HG03066 (cell line): ENCODE results near the gene IL13.

Experiments
- ATAC-seq: cut with Tn5 transposase; IDR thresholded peaks from one replicate; pipeline ENCODE4 v1.9.1; 2021; ENCODE audit warnings: low read depth; ENCODE audit not compliant: unreplicated experiment

The IL13 gene

DNA sequence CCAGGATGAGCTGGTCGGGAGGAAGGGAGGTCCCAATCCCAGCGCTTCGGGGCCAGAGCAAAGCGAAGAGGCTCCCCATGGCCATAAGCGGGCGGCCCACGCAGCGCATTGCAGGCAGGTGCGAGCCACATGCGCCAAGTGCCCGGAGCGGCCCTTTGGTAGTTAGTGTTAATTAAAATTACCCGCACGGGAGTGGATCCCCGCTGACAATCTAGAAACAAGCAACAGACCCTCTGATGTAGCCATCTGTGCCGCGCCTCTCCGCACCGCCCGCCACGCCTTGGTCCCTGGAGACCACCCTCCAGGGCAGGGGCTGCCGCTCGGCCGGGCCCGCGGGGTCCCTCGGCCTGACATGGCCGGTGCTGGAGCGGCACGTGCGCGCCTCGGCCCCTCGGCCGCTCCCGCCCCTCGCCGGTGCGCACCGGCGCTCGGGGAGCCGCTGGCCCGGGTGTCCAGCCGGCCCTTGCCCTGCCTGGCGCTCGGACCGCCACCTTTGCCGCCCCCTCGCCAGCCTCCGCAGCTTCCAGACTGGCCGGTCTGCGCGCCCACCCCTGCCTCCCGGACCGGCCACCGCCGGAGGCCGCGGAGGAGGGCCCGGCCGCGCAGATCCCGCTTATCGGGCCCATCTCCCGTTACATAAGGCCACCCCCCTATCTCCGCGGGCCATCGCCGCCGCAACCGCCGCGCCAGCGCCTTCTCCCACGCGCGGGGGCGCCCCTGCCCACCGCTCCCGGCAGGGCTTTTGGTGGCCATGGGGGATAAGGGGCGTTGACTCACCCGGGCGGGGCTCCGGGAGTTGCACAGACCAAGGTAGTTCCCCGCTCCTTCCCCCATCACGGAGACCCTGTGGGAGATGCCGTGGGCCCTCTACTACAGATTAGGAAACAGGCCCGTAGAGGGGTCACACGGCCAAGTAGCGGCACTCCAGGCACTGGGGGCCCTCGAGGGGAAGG, 1.9 kb upstream of the IL13 start:
- no peak for ATAC-seq

DNA sequence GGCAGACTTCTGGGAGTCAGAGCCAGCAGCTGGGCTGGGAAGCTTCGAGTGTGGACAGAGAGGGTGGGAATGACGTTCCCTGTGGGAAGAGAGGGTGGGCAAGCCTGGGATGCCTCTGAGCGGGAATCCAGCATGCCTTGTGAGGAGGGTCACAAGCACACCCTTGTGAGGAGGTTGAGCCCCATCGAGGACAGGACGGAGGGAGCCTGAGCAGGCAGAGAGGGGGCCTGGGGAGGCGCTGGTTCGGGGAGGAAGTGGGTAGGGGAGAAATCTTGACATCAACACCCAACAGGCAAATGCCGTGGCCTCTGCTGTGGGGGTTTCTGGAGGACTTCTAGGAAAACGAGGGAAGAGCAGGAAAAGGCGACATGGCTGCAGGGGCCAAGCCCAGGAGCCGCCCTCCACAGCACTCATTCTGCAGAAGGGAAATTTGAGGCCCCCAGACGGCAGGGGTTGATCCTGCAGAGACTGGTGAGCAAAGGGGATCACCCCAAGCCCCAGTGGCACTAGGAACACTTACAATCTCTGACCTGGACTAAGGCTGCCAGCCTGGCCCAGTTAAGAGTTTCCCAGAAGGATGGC, 1.1 kb upstream of the IL13 start:
- no peak for ATAC-seq

DNA sequence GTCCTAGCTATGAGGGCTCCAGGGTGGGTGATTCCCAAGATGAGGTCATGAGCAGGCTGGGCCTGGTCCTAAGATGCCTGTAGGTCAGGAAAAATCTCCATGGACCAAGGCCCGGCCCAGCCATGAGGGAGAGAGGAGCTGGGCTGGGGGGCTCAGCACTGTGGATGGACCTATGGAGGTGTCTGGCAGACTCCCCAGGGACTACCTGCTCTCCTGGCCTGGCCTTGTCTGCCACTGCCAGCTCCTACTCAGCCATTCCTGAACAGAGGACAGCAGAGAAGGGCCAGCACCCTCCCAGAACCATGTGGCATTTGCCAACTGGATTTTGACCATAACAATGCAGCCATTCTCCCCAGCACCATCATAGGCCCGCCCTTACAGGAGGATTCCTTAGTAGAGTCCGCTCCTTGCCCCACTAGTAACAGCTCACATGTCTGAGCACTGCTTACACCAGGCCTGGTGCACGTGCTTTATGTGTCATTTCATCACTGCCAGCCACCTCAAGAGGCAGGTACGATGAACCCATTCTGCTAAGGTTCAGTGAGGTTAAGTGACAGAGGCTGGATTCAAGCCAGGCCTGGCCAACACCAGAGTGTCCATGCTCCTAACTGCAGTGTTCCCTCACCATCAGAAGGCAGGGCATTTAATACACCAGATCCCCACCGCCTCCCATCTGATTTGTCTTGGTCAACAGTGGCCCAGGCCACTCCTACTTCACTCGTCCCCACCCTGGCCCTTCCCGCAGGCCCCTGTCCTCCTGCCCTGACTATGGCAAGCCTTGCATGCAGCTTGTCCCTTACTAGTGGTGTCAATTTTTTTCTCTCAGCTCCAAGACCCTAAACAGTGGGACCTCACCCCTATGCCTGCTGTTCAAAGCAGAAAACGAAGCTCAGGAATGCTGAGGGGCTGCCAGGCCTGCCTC, 669 bp downstream of the IL13 start:
- ATAC-seq: no peak

DNA sequence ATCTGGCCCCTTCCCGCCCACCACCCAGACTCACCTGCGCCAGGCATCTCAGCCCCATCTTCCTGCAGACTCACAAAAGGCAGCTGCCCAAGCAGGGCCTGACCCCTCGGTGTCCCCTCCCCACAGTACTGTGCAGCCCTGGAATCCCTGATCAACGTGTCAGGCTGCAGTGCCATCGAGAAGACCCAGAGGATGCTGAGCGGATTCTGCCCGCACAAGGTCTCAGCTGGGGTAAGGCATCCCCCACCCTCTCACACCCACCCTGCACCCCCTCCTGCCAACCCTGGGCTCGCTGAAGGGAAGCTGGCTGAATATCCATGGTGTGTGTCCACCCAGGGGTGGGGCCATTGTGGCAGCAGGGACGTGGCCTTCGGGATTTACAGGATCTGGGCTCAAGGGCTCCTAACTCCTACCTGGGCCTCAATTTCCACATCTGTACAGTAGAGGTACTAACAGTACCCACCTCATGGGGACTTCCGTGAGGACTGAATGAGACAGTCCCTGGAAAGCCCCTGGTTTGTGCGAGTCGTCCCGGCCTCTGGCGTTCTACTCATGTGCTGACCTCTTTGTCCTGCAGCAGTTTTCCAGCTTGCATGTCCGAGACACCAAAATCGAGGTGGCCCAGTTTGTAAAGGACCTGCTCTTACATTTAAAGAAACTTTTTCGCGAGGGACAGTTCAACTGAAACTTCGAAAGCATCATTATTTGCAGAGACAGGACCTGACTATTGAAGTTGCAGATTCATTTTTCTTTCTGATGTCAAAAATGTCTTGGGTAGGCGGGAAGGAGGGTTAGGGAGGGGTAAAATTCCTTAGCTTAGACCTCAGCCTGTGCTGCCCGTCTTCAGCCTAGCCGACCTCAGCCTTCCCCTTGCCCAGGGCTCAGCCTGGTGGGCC, 1.9 kb downstream of the IL13 start:
- no peak for ATAC-seq

DNA sequence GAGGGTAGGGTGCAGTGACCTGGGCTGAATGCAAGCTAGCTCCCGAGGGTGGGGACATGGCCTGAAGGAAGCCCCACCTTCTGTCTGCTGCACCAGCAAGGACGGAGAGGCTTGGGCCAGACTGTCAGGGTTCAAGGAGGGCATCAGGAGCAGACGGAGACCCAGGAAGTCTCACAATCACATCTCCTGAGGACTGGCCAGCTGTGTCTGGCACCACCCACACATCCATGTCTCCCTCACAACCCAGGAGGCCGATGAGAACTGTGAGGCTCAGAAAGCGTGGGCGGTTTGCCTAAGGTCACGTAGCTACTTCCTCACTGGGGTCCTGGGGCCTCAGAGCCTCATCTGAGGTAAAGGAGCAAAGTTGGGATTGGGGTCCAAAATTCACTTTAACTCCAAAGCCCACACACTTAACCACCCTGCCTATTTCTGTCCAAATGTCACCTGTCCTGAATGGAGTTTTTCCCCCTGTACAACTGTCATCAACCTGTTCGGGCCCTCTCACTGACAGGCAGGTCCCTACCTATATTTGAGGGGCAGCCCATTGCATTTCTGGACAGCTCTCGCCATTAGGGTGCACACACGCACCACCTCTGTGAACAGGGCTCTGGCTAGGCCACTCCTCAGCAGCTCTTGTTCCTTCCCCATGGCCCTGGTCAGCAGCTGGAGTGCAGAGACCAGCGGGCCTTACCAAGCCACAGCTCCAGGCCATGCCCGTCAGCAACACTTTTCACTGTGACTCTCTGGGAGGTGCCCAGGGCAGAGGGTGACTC, 3.4 kb downstream of the IL13 start:
- no peak for ATAC-seq

- ATAC-seq: no peak
These were observed 4.0 kb downstream of the IL13 start for GRCh38 chr5:132662004-132662401.

GRCh38 chr5:132662925-132663770, 5.2 kb downstream of the IL13 start:
- peak; percentile 59 for ATAC-seq

- ATAC-seq: peak; percentile 48
These were observed 6.1 kb downstream of the IL13 start for GRCh38 chr5:132663771-132664695.

- no peak for ATAC-seq
These were observed 6.8 kb downstream of the IL13 start for GRCh38 chr5:132664696-132665209.

DNA sequence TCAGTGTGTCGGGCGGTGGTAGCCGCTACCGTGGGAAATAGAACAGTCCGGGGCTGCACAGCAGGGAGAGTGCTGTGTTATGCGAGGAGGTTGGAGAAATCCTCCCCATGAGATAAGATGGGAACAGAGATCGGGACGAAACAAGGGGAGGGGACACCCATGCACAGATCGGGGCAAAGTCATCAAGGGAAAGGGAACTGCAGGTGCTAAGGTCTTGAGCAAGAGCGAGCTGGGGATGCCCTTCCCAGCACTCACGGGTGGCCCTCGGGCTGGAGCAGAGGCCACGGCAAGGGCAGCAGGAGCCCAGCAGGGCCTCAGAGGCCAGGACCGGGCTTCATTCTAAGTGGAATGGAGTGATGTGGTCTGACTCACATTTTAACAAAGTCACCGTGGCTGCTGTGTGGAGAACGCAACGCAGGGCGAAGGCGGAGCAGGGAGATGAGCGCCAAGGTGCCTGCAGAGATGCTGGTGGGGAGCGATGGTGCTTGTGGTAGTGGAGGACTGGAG, 7.7 kb downstream of the IL13 start:
- ATAC-seq: no peak

GRCh38 chr5:132666310-132667123, 8.5 kb downstream of the IL13 start:
- ATAC-seq: no peak

DNA sequence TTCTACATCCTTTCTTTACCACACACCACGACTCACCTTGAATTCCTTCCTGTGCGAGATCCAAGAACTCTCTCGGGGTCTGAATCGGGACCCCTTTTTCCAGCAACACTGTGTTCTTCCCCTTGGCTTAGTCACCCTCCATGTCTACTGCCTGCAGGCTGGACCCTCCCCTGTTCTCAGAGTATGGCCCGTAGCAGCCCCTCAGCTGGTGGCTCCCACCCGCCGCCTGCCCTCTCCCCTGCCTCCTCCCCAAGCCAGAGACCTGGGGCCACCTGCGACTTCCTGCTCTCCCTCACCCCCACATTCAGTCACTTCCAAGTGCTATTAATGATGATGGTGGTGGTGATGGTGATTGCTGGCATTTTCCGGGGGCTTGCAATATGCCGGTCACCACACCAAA, 9.3 kb downstream of the IL13 start:
- no peak for ATAC-seq

DNA sequence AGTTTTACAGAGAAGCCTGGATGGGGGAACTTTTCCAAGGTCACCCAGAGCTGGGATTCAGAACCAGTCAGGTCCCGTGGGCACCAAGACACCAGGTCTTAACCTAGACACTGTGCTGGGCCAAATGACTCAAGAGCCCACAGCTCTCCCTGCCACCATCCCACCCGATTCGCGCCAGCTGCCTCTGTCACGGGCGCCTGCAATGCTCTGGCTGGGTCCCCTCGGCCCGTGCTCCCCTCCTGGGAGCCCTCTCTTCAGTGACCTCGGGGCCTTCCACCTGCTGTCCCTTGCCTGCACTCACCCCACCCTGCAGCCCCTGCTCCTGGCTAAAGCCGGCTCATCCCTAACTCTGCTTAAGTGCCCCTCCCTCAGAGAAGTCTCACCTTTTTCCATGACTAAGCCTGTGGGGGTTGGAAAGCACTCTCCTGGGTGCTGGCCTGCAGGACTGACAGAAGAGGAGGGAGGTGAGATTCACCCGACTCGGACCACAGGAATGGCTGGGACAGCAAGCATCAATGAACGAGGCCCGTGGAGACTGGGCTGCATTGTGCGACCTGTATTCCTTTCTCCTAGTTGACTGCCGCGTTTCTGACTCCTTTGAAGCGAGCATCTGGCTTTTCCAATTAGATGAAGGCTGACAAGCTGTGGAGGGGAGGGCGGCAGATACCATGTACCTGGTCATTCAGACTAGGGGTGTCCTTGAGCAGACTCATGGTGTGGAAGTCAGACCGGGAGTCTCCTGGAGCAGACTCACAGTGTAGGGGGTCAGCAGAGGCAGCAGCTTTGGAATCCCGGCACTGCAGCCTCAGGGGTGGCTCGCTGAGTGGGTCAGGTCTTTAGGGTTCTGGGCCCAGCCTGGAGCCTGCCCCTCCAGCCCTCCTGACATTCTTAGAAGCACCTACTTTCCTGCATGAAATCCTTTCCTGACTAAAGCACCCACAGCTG, 10.1 kb downstream of the IL13 start:
- no peak for ATAC-seq

- ATAC-seq: no peak
These were observed 10.9 kb downstream of the IL13 start for GRCh38 chr5:132668706-132669454.
